HepG2 (cell line): ENCODE data around the gene GRIK3.

Source experiments
- ATF1 ChIP-seq: IDR thresholded peaks from 2 replicates; pipeline ENCODE4 v1.6.1; 2016; ENCODE audit warnings: mild to moderate bottlenecking, control low read depth
- SMC3 ChIP-seq: IDR thresholded peaks from 2 replicates; pipeline ENCODE4 v1.6.1; 2011; ENCODE audit warnings: low read length, improper control_type of control experiment
- SRF ChIP-seq: IDR thresholded peaks from 2 replicates; pipeline ENCODE4 v1.6.1; 2011; ENCODE audit warnings: mild to moderate bottlenecking, low read depth, low read length, moderate library complexity
- SUZ12 ChIP-seq: fragments of 150-350 bp; IDR thresholded peaks from 2 replicates; pipeline ENCODE4 v1.6.1; 2014; ENCODE audit warnings: low read depth, low read length
- TP53 ChIP-seq: sonication (generic); formaldehyde crosslinking; conservative IDR thresholded peaks from 2 replicates; pipeline ENCODE4 v1.4.0; 2020; ENCODE audit warnings: missing genetic modification reagents
- ZNF207 ChIP-seq: fragments of 450-650 bp; IDR thresholded peaks from 2 replicates; pipeline ENCODE4 v1.6.1; 2016; ENCODE audit warnings: antibody characterized with exemption, borderline replicate concordance
- ZNF496 ChIP-seq: sonication (generic); formaldehyde crosslinking; IDR thresholded peaks from 2 replicates; pipeline ENCODE4 v1.8.1; 2023; ENCODE audit warnings: mild to moderate bottlenecking, moderate library complexity, missing genetic modification reagents; ENCODE audit not compliant: insufficient replicate concordance
- TF ChIP-seq, protein P1 (sequence below): sonication (generic); formaldehyde crosslinking; IDR thresholded peaks from 2 replicates; pipeline ENCODE4 v1.5.0; 2020; ENCODE audit warnings: mild to moderate bottlenecking, missing genetic modification reagents, moderate library complexity
- TF ChIP-seq, protein P2 (sequence below), 2 experiments: IDR thresholded peaks; 2 replicates each; pipeline ENCODE4 v1.6.1; 2011 to 2012; ENCODE audit warnings: low read length in 2 of 2, borderline replicate concordance in 1 of 2, low read depth in 1 of 2, mild to moderate bottlenecking in 1 of 2, moderate library complexity in 1 of 2

DNA sequence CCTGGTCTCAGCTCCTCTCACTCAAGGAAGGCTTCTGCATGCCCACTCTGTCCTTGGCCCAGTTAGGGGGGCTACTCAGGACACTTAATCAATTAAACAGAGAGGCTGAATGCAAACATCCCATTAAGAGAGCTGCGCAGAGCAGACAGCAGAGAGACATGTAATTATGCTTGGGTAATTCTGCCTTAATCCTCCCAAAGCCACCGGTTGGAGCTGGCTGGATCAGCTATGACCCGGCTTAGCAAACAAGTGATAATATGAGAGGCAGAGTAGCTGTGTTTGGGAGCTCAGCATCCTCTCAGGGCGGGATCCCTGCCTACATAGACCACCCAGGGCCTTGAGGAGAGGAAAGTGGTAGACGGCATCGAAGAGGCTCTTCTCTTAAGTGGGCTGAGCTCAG, 183.2 kb downstream of the GRIK3 start:
- no peak for TF ChIP-seq ZNF207
- TF ChIP-seq ATF1 = no peak
- TF ChIP-seq, protein P1, sequence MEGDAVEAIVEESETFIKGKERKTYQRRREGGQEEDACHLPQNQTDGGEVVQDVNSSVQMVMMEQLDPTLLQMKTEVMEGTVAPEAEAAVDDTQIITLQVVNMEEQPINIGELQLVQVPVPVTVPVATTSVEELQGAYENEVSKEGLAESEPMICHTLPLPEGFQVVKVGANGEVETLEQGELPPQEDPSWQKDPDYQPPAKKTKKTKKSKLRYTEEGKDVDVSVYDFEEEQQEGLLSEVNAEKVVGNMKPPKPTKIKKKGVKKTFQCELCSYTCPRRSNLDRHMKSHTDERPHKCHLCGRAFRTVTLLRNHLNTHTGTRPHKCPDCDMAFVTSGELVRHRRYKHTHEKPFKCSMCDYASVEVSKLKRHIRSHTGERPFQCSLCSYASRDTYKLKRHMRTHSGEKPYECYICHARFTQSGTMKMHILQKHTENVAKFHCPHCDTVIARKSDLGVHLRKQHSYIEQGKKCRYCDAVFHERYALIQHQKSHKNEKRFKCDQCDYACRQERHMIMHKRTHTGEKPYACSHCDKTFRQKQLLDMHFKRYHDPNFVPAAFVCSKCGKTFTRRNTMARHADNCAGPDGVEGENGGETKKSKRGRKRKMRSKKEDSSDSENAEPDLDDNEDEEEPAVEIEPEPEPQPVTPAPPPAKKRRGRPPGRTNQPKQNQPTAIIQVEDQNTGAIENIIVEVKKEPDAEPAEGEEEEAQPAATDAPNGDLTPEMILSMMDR (CRISPR knock-in tag) = no peak
- TF ChIP-seq, protein P2, sequence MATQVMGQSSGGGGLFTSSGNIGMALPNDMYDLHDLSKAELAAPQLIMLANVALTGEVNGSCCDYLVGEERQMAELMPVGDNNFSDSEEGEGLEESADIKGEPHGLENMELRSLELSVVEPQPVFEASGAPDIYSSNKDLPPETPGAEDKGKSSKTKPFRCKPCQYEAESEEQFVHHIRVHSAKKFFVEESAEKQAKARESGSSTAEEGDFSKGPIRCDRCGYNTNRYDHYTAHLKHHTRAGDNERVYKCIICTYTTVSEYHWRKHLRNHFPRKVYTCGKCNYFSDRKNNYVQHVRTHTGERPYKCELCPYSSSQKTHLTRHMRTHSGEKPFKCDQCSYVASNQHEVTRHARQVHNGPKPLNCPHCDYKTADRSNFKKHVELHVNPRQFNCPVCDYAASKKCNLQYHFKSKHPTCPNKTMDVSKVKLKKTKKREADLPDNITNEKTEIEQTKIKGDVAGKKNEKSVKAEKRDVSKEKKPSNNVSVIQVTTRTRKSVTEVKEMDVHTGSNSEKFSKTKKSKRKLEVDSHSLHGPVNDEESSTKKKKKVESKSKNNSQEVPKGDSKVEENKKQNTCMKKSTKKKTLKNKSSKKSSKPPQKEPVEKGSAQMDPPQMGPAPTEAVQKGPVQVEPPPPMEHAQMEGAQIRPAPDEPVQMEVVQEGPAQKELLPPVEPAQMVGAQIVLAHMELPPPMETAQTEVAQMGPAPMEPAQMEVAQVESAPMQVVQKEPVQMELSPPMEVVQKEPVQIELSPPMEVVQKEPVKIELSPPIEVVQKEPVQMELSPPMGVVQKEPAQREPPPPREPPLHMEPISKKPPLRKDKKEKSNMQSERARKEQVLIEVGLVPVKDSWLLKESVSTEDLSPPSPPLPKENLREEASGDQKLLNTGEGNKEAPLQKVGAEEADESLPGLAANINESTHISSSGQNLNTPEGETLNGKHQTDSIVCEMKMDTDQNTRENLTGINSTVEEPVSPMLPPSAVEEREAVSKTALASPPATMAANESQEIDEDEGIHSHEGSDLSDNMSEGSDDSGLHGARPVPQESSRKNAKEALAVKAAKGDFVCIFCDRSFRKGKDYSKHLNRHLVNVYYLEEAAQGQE (IDR thresholded peaks at IDR 0.05; ENCODE audit: borderline replicate concordance in 1 of 2, low read depth in 1 of 2, low read length in 2 of 2) = no peak
- TF ChIP-seq TP53 (CRISPR knock-in tag) = no peak
- no peak for TF ChIP-seq SRF
- TF ChIP-seq SUZ12 = no peak
- TF ChIP-seq SMC3 = no peak
- TF ChIP-seq ZNF496 (CRISPR knock-in tag) = no peak
